HG03139 (cell line): Measurements from ENCODE around the gene RBMXL2.

Experiments used
- ATAC-seq: cut with Tn5 transposase; IDR thresholded peaks from one replicate; pipeline ENCODE4 v1.9.1; 2021; ENCODE audit not compliant: unreplicated experiment

RBMXL2 gene

GRCh38 chr11:7088921-7089320 is at the start of gene RBMXL2:
TSS of gene RBMXL2 (plus strand) at chr11:7088998. CDS start at chr11:7089121, 123 bp downstream.
- ATAC-seq: no peak

- no peak for ATAC-seq
Measured at GRCh38 chr11:7046474-7047175, 42.2 kb upstream of the RBMXL2 start.

GRCh38 chr11:7050191-7050590 is 38.6 kb upstream of the RBMXL2 start:
- ATAC-seq: no peak

GRCh38 chr11:7056828-7057513 is 31.8 kb upstream of the RBMXL2 start:
- ATAC-seq: no peak

GRCh38 chr11:7057641-7058040 is 31.2 kb upstream of the RBMXL2 start:
- no peak for ATAC-seq

- ATAC-seq: no peak
Measured at GRCh38 chr11:7060868-7061267, 27.9 kb upstream of the RBMXL2 start.

- ATAC-seq: no peak
Measured at GRCh38 chr11:7062534-7062933, 26.3 kb upstream of the RBMXL2 start.

GRCh38 chr11:7072401-7073028 is 16.3 kb upstream of the RBMXL2 start:
- ATAC-seq: no peak

- no peak for ATAC-seq
Measured at GRCh38 chr11:7077101-7077500, 11.7 kb upstream of the RBMXL2 start.

- no peak for ATAC-seq
Measured at GRCh38 chr11:7079545-7080135, 9.2 kb upstream of the RBMXL2 start.

GRCh38 chr11:7080900-7081299 is 7.9 kb upstream of the RBMXL2 start:
- ATAC-seq: no peak

GRCh38 chr11:7081441-7081840 is 7.4 kb upstream of the RBMXL2 start:
- no peak for ATAC-seq

GRCh38 chr11:7089328-7090251 is 792 bp downstream of the RBMXL2 start:
- ATAC-seq: no peak

GRCh38 chr11:7098235-7098832 is 9.5 kb downstream of the RBMXL2 start:
- ATAC-seq: peak; percentile 68

GRCh38 chr11:7115780-7116179 is 27.0 kb downstream of the RBMXL2 start:
- no peak for ATAC-seq

- ATAC-seq: no peak
Measured at GRCh38 chr11:7116370-7116769, 27.6 kb downstream of the RBMXL2 start.

GRCh38 chr11:7138051-7138450 is 49.3 kb downstream of the RBMXL2 start:
- ATAC-seq: no peak
